ENCODE results near the gene FAM168A.
A peak's percentile ranks its signal among the peaks of the same experiment; 100 is the strongest.

FAM168A gene

GRCh38 chr11:73629907-73630306 lies 32.0 kb upstream of the FAM168A start:
- H3K36me3 ChIP-seq (replicated peaks), result no peaks in the 10 kb centered on the region
- no peak overlapping the region for H3K4me3 ChIP-seq (ENCODE audit: low read depth, low read length)
- H3K27me3 ChIP-seq (replicated peaks), result no peaks in the 10 kb centered on the region
- in situ Hi-C loops (cut with HindIII; ENCODE audit: low pct_ligation_motif_present, low sequenced_read_pairs), result no loop called here
- no peak overlapping the region for H3K27ac ChIP-seq
- TF ChIP-seq CTCF (IDR thresholded peaks at IDR 0.05; ENCODE audit: low read depth, low read length, missing control alignments), result no peak
- no peak for DNase-seq

- in situ Hi-C loops (cut with HindIII; ENCODE audit: low pct_ligation_motif_present, low sequenced_read_pairs), result no loop called here
- peak; percentile 59 for DNase-seq
- Histone ChIP-seq H3K36me3 (replicated peaks) (no peaks in the 10 kb centered on the region), H3K27ac (no peak overlapping the region), H3K27me3 (replicated peaks) (no peaks in the 10 kb centered on the region), H3K4me3 (ENCODE audit: low read depth, low read length) (peak overlapping the region; percentile 32)
- TF ChIP-seq CTCF (IDR thresholded peaks at IDR 0.05; ENCODE audit: low read depth, low read length, missing control alignments), result peak; percentile 96
Observed at GRCh38 chr11:73625696-73626318, 27.9 kb upstream of the FAM168A start.

- Histone ChIP-seq H3K4me3 (ENCODE audit: low read depth, low read length) (no peak overlapping the region), H3K36me3 (replicated peaks) (no peaks in the 10 kb centered on the region), H3K27ac (no peak overlapping the region), H3K27me3 (replicated peaks) (no peaks in the 10 kb centered on the region)
- no peak for DNase-seq
- no peak for TF ChIP-seq CTCF (IDR thresholded peaks at IDR 0.05; ENCODE audit: low read depth, low read length, missing control alignments)
- in situ Hi-C loops (cut with HindIII; ENCODE audit: low pct_ligation_motif_present, low sequenced_read_pairs), result no loop called here
Observed at GRCh38 chr11:73623686-73624085, 25.8 kb upstream of the FAM168A start.

- no peaks in the 10 kb centered on the region for H3K27me3 ChIP-seq (replicated peaks)
- H3K27ac ChIP-seq, result no peak overlapping the region
- in situ Hi-C loops (cut with HindIII; ENCODE audit: low pct_ligation_motif_present, low sequenced_read_pairs), result no loop called here
- TF ChIP-seq CTCF (IDR thresholded peaks at IDR 0.05; ENCODE audit: low read depth, low read length, missing control alignments), result no peak
- H3K4me3 ChIP-seq (ENCODE audit: low read depth, low read length), result no peak overlapping the region
- H3K36me3 ChIP-seq (replicated peaks), result no peaks in the 10 kb centered on the region
- no peak for DNase-seq
Observed at GRCh38 chr11:73622926-73623593, 25.1 kb upstream of the FAM168A start.

GRCh38 chr11:73614591-73614990 lies 16.7 kb upstream of the FAM168A start:
- no peak for DNase-seq

More at GRCh38 chr11:73614591-73614990, 16.7 kb upstream of the FAM168A start:
- H3K27ac ChIP-seq, result no peak overlapping the region
- no peaks in the 10 kb centered on the region for H3K36me3 ChIP-seq (replicated peaks)
- H3K4me3 ChIP-seq (ENCODE audit: low read depth, low read length), result no peak overlapping the region
- no peak for TF ChIP-seq CTCF (IDR thresholded peaks at IDR 0.05; ENCODE audit: low read depth, low read length, missing control alignments)
- no peaks in the 10 kb centered on the region for H3K27me3 ChIP-seq (replicated peaks)
- in situ Hi-C loops (cut with HindIII; ENCODE audit: low pct_ligation_motif_present, low sequenced_read_pairs), result no loop called here

Measured in brain microvascular endothelial cell (primary cell).